Panc1 (cell line): Measurements from ENCODE around the gene FBXW7.

Experiments used
- CTCF ChIP-seq: fragments of 450-650 bp; IDR thresholded peaks from 2 replicates; pipeline ENCODE4 v1.5.1; 2017; ENCODE audit warnings: mild to moderate bottlenecking
- POLR2AphosphoS5 ChIP-seq: IDR thresholded peaks from 2 replicates; pipeline ENCODE4 v1.6.1; 2012; ENCODE audit warnings: mild to moderate bottlenecking, low read depth, low read length, moderate library complexity

- no peak for TF ChIP-seq CTCF
- no peak for TF ChIP-seq POLR2AphosphoS5
Measured at GRCh38 chr4:152304220-152304619, 231.7 kb downstream of the FBXW7 start.
